GM21528 (cell line): ENCODE results near the gene SLC34A1.

Experiments used
- ATAC-seq: cut with Tn5 transposase; IDR thresholded peaks from one replicate; pipeline ENCODE4 v1.9.1; 2021; ENCODE audit warnings: mild to moderate bottlenecking, moderate library complexity; ENCODE audit not compliant: unreplicated experiment, low FRiP score

SLC34A1 gene

DNA sequence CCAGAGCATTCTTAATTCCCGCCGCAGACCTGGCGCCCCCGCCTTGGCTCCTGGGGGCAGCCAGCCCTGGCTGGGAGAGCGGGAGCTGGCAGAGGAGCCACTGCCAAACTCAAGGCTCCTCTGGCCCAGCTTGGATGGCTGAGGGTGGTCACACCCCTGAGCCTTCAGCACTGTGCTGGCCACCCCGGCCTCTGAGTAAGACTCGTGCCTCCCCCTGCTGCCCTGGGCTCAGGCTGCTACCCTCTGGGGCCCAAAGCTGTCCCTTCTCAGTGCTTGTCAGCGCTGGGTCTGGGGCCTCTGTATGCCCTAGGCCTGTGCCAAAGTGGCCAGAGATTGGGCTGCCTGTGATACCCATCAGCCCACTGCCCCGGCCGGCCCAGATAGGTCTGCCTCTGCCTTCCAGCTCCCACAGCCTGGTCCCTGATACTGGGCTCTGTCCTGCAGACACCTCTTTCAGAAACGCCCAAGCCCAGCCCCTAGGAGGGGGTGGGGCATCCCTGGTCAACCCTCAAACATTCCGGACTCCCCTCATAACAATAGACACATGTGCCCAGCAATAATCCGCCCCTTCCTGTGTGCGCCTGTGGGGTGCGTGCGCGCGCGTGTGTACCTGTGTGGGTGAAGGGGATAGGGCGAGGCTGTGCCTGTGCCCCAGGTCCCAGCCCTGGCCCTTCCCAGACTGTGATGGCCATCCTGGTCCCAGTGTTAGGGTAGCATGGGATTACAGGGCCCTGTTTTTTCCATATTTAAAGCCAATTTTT is 58.0 kb downstream of the SLC34A1 start:
- ATAC-seq: no peak

GRCh38 chr5:177443144-177443983 is 59.1 kb downstream of the SLC34A1 start:
- no peak for ATAC-seq

- ATAC-seq: no peak
Observed at GRCh38 chr5:177444106-177445051, 60.1 kb downstream of the SLC34A1 start.

DNA sequence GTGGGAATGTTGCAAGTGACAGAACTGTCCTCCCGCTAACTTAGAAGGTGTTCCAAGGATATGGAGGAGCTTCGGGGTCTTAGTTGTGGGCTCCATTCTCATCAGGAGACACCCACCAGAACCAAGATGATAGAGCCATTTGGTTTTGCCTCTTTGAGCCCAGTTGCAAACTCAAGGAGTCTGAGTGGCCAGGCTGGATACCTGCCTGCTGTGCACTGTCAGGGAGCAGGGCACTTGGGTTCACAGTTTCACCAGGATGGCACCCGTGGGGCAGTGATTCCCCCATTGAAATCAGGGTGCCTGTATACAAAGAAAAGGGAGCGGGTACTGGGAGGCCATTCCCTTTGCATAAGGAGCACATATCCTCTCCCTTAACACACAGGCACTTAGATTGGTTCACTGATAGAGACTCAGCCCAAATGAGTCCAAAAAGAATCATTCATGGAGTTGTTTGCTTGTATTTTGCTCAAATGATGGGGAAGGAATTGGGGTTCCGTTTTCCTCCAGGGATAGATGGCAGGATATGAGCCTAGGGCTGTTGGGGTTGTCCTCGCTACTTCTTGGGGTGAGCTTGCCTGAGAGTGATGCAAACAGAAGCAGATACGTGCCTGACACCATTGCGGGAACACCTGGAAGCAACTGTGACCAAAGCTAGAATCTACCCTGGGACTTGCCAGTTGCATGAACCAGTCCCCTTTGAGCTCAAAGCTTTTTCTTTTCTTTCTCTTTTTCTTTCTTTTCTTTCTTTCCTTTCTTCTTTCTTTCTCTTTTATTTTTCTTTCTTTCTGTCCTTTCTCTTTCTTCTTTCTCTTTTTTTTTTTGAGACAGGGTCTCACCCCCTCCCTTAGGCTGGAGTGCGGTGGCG is 61.0 kb downstream of the SLC34A1 start:
- no peak for ATAC-seq

DNA sequence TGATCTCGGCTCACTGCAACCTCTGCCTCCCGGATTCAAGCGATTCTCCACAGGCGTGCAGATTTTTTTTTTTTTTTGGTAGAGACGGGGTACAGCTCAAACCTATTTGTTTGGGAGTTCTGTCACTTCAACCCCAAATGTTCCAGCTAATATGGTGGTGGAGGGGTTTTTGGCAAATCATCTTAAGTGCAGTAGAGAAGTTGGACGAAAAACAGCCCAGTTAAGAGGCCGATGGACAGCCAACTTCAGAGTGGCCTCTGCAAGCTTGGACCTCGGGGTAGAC is 61.6 kb downstream of the SLC34A1 start:
- no peak for ATAC-seq

DNA sequence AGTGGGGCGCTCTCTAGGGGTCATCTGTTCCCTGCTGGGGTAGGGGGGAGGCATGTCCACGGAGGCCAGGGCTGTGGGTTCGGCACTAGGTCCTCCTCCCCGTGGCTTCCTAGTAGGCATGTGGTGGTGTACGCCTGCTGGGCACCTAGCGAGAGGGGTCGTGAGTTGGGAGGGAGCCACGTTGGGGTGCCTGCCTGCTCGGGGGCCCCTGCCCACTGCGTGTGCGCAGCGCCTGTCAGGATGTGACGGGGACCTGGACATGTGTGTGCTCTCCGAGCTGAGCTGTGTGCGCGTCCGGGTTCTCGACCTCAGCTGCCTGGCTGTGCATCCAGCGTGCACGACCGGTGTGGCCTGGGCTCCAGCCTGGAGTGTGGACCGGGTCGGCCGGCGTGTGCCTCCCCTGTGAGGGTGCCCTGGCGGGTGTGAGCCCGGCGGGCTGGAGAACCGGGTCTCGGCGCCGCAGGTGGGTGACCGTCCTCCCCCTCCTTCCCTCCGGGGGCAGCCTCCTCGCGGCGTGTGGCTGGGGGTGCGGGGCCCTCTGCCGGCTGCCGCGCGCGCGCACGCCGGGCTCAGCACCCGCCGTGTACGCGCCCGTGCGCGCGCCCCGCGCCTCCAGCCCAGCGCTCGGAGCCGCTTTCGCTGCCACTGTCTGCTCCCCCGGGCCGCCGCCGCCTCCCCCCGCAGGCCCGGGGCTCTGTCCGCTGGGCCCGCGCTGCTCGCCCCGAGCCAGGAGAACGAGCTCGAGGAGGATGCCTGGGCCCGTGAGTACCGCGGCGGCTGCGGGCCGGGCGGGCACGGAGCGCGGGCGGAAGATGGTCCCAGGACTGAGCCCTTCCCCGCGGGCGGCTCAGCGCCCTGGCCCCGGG is 62.2 kb downstream of the SLC34A1 start, which contains the start of gene PRR7:
Gene PRR7 (plus strand): TSS at position 615 of the 866 bp plus-strand sequence. CDS start 8,254 bp downstream, outside the sequence.
- ATAC-seq: peak; percentile 47

DNA sequence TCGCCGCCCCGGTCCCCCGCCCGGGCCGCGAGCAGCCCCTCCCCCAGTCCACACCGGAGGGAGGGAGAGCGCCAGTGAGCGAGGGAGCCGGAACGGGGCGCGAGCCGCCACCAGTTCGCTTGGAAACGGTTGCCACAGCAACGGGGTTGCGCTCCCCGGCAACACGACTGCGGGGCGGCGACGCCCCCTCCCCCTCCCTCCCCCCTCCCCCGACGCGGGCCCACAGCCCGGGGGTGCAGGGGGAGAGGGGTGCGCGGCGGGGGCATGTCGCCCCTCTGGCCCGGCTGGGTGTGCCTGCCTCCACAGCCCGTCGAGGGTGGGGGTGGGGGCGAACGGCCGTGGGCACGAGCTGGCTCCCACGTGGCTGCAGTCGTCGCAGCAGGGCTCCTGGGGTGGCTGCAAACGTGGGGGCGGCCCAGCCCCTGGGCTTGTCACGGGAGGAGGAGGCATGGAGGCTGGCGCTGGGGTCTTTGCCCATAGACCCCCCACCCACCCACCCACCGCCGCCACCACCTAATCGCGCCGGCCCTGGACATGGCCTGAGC is 62.9 kb downstream of the SLC34A1 start:
- peak; percentile 23 for ATAC-seq

DNA sequence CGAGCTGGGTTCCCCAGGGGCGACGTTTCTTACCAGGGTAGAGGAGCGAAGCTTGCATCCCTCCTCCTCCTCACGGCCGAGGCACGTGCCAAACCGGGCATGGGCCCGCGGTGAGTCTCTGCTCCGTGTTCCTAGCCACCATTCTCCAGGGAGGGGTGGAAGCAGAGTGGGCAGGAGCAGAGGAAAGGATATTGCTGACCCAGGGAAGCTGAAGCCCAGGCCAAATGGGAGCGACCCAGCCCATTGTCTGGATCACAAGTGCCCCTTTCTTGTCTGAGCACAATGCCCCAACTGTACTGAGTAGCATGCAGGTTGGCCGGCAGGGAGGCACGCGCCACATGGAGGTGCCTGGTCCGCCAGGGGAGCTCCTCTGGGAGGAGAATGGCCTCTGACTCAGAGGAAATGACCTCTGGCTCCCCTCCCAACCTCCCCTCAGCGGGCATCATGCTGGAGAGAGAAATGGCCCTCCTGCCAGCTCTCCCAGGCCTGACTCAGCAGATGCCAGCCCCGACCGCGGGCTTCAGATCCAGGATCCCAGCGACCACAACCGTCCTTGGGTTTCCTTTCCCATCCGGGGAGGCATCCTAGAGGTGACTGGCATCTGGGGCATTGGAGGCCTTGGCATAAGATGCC is 63.5 kb downstream of the SLC34A1 start:
- no peak for ATAC-seq
